DMS53 treated with DMSO at 0.1 percent for 48 hours (cell line): ENCODE data around the gene PHLDA1.
A peak's percentile ranks its signal among the peaks of the same experiment; 100 is the strongest.

Source experiments
- DNase-seq: peaks from one replicate; lab custom pipeline; 2025; ENCODE audit not compliant: unreplicated experiment; lab: John Stamatoyannopoulos, UW

PHLDA1 gene

DNA sequence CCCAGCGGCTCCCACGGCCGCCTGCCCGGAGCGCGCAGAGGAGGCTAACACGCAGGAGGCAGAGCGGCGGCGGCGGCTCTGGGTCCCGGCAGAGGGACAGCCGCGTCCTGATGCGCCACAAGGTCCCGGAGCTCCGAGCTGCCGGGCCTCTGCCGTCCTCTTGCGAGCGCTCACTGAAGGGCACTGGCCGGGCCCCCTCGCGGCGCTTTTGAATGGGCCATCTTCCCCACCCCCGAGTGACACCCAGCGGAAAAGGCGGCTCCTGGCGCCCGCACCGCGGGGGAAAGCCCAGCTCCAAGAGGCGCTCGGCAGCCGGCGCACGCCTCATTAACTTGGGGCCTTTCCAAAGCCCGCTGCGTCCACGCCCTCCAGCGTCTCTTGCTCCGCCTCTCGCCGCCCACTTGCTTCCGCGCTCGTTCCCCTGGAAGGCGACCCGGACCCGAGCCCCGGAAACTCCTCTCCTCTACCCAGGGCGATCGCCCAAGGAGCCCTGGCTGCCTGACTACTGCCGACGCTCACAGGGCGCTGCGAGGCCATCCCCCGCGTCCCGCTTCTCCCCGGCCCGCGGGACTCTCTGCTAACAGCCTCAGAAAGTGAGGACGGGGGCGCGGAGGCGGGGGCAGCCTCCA, at the start of gene PHLDA1:
Gene PHLDA1, minus strand, starts transcription at position 363 of the 629 bp plus-strand sequence.
- DNase-seq, result peak; percentile 96

DNA sequence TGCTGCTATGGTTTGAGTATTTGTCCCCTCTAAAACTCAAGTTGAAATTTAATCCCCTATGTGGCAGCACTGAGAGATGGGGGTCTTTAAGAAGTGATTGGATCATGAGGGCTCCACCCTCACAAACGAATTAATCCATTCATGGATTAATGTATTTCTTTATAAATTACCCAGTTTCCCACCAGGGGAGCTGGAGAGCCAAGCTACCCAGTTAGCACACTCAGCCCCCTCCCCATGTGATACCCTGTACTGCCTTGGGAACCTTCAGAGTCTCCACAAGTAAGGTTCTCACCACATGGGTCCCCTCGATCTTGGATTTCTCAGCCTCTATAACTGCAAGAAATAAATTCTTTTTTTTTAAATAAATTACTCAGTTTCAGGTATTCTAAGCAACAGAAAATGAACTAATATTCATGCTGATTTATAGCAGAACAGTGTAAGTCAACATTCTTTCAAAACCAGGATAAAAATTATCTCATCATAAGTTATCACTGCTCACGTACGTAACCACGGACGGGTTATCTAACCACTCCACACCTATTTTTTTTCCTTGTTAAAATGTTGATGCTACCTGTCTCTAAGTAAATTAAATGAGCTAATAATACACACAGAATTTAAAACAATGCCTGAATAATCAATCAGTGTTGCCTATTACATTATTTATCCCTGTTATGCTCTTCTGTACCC, 49.3 kb upstream of the PHLDA1 start:
- DNase-seq, result no peak

DNA sequence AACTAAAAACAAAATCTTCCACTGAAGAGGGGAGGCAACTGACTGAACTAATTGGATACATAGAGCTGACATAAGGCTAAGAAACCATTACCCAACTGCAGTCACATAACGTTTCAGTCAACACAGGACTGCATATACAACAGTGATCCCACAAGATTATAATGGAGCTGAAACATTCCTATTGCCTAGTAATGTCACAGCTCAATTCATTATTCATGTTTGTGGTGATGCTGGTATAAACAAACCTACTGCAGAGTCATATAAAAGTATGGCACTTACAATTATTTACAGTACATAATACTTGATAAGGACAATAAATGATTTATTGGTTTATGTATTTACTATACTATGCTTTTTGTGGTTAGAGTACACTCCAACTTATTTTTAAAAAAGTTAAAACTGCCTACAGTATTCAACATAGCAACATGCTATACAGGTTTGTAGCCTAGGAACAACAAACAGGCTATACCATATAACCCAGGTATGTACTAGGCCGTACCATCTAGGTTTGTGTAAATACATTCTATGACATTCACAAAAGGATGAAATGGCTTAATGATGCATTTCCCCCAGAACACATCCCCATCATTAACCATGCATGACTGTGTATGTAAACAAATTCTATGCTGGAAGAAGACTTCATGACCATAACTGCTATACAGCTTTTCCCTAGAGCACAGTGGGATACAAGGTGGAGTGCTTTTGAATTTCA, 48.6 kb upstream of the PHLDA1 start:
- peak; percentile 15 for DNase-seq

- DNase-seq, result no peak
Measured at GRCh38 chr12:76078748-76079147, 47.2 kb upstream of the PHLDA1 start.

GRCh38 chr12:76075448-76075847, 43.9 kb upstream of the PHLDA1 start:
- DNase-seq, result no peak

DNA sequence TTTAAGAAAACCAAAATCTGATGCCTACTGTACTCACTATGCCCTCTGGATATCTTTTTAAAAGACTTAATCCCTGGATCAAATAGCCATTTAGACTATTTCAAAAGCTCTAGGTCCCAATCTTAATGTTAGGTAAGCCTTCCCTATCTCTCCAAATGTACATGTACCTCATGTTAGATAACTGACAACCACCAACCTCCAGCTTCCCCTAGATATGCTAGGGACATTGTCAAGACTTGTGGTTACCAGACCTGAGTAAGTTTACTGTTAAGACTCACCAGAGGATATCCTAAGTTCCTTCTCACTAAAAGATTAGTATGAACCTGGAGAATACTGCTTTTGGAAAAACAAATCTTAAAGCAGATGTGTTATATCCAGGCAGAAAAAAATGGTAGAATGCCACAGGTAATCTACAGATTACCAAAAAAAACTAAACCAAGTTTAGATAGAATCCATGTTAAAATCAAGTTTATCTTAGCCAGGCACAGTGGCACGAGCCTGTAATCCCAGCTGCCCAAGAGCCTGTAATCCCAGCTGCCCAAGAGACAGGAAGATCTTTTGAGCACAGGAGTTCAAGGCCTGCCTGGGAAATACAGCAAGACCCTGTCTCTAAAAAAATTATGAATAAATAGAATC, 43.2 kb upstream of the PHLDA1 start:
- DNase-seq, result no peak

- no peak for DNase-seq
Measured at GRCh38 chr12:76073561-76073960, 42.0 kb upstream of the PHLDA1 start.

GRCh38 chr12:76072568-76072967, 41.0 kb upstream of the PHLDA1 start:
- DNase-seq, result no peak

DNA sequence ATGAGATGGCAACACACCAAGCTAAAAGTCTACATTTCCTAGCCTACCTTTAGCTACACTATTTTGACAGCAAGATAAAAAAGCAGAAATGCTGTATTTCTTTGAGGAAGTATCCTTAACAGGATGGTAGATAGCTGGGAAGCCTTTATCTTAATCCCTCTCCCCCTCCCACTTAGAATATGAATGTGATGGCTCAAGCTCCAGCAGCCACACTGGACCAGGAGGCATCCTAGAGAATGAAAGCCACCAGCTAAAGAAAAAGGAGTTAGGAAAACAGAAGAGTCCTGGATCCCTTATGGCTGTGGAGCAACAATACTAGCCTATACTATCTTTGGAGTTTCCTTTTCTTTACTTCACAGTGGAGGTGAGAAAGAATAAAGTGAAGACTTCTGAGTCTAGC, 37.8 kb upstream of the PHLDA1 start:
- no peak for DNase-seq

DNA sequence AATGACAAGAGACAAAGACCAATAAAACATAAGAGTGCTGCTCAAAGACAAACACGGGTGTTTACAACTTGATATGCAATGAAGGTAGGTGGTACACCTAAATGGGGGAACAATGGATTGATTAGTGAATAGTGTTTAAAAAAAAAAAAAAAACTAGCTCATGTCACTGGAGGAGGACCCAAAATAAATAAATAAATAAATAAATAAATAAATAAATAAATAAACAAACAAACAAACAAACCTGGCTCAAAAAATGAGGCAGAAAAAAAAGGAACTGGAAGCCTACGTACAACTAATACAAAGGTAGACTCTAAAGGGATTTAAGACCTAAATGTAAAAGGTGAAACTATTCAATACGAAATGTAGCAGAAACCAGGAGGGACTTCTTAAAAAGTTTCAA, 34.3 kb upstream of the PHLDA1 start:
- no peak for DNase-seq

DNA sequence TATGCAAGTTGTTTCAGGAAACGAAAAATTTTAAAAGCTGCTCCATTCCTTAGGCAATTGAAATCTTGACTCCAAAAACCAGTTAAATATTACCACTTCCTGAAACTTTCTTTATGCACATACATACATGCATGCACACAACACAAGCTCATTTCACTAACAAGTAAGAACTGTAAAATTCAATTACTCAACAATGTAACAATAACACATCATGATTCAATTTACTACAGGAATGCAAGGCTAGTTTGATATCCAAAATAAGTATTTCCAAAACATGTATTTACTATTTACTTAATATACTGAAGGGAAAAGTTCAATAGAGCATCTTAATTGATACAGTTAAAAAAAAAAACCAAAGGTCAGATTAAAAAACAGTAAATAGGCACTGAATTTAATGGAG, 33.3 kb upstream of the PHLDA1 start:
- no peak for DNase-seq

GRCh38 chr12:76060111-76060510, 28.5 kb upstream of the PHLDA1 start:
- DNase-seq, result no peak

DNA sequence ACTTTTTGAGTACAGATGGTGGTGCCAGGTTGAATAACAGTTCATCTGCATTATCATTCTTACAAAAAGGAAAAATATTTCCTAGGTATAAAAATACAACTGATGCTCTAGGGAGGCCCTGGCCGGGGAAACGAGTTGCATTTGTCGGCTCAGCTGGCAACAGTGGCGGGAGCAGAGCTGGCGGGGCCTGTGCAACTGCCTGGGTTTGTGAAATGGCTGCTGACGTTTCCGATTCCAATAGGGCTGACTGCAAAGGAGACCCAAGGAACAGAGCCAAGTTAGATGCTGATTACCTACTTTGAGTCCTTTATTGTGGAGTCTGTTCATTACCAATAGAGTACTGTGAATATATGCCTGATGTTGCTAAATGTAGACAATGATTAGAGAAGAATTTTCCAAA, 25.8 kb upstream of the PHLDA1 start:
- no peak for DNase-seq

DNA sequence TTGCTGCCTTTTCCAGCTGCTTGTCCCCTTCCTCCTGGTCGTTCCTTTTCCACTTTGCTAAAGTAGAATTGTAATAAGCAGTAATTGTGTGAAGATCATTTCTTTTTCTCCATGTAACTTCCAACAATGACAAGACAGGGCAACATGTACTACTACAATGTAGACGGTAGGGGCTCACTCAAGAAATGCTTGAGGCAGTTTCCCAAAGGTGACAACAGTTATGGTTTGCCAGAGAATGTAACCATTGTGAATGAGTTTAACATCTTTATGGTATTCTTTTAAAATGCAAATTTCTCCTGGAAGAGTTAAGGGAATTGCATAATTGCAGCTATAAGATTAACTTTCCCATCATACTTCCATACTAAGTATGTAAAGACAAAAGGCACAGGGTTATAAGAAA, 23.8 kb upstream of the PHLDA1 start:
- no peak for DNase-seq

DNA sequence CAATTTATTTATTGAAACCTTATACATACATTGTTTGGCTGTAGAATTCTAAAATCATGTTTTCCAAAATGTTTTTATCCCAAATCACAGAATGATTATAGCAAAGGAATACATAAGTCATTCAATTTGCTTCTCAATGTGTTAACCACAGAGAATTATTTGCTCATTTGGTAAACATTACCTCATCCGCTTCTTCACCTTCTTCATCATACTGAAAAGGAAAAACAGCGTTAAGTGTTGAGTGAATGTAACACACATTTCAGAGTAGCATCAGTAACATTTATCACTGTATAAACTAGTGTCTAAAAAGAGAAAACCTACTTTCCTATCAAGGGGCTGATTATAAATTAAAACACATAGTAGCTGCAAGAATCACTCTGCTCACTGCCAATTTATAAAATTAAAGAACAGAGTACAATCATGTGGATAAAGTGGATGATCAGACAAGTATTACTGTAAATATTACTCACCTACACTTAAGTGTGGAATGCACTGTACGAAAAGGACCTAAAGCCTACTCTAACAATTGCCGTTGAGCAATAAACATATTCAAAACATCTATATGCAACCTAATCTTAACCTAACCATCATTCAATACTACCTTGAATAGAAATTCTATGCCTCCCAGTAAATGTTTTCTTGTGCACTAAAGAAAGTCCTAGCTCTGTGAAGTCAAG, 18.1 kb upstream of the PHLDA1 start:
- peak; percentile 73 for DNase-seq

- no peak for DNase-seq
Measured at GRCh38 chr12:76047742-76048141, 16.2 kb upstream of the PHLDA1 start.

GRCh38 chr12:76047060-76047459, 15.5 kb upstream of the PHLDA1 start:
- DNase-seq, result no peak

- no peak for DNase-seq
Measured at GRCh38 chr12:76043377-76043776, 11.8 kb upstream of the PHLDA1 start.

DNA sequence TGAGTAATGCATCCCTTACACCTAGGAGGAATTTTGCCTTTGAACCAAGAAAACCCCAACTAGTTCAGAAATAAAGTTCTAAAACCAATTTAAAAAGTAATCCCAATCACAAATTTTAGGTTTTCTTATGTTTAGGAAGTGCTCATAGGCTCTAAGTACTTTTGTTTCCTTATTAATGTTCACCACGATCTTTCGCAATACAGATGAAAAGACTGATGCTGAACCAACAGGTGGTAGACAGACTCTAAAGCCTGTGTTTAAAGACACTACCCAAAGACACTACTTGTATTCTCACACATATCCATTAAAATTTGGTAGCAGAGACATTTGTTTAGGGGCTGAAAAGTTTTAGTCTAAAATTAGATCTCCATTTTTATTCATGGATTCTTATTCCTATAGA, 10.6 kb upstream of the PHLDA1 start:
- no peak for DNase-seq

- no peak for DNase-seq
Measured at GRCh38 chr12:76041406-76041805, 9.8 kb upstream of the PHLDA1 start.

DNA sequence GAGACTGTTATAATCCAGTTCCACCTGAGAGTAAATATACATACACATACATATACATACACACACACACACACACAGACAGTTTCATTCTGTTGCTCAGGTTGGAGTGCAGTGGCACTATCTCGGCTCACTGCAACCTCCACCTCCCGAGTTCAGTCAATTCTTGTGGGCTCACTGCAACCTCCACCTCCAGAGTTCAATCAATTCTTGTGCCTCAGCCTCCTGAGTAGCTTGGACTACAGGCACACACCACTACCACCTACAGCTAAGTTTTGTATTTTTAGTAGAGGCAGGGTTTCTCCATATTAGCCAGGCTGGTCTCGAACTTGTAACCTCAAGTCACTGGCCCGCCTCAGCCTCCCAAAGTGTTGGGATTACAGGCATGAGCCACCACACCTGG, 8.9 kb upstream of the PHLDA1 start:
- no peak for DNase-seq
